ENCODE results near the gene ADGRB2.

DNA sequence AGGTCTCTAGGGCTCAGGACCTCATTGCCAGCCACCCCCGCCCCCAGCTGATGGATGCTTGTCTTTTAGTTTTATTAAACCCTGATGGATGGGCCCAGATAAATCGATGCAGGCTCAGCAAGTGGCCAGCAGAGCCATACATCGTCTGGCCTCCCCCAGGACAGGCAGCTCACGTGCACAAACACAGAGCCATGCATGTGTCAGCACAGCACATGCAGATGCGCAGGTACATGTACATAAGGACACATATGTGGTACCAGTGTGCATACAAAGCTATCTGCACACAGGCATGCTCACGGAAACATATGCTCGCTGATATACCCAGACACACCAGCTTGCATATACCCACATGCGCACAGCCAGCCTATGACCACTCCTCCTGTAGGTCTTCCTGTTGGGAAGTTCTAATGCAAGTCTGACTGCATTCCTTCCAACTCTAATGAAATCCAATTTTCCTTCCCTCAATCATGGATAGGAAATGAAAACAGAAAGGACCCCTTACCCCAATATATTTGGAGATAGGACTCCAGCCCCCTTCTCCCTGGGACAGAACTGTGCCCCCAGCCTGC, 61.2 kb downstream of the ADGRB2 start:
- no peak for TF ChIP-seq CTCF (IDR thresholded peaks at IDR 0.05)
- no peak for TF ChIP-seq POLR2AphosphoS5 (IDR thresholded peaks at IDR 0.05)
- no peak for TF ChIP-seq POLR2A (IDR thresholded peaks at IDR 0.05)
